ENCODE results near the gene VDR. TPM values are rescaled to one million over a fixed set of nuclear protein-coding genes. Genes with fewer than 3 reads are reported as not detected.

The VDR gene
- total RNA-seq, 2 donors from 2014 or later: 1.3 to 3.1 TPM

GRCh38 chr12:47841501-47841900, 63.3 kb downstream of the VDR start:
- no peak for DNase-seq
- peaks cover 8% of the 10 kb centered on the region for H3K4me1 ChIP-seq
- TF ChIP-seq POLR2A (IDR thresholded peaks at IDR 0.05): no peak
- TF ChIP-seq CTCF (IDR thresholded peaks at IDR 0.05): no peak
- H3K27me3 ChIP-seq: no peaks in the 10 kb centered on the region
- intact Hi-C loops (cut with DNase I): loop anchor here (5.0 kb wide), 1 partner anchor 44 kb away; no protein-coding TSS in a partner anchor
- WGBS, 2 donors: 36 to 38% methylated on average over 2 of the region's 2 CpGs
- H3K9me3 ChIP-seq: no peaks in the 10 kb centered on the region
- no peaks in the 10 kb centered on the region for H3K36me3 ChIP-seq (replicated peaks in 1 of 2; ENCODE audit: insufficient read depth in 1 of 2, low read depth in 2 of 2)
- H3K27ac ChIP-seq: no peak overlapping the region
- no peak overlapping the region for H3K4me3 ChIP-seq
- ATAC-seq: no peak

GRCh38 chr12:47840571-47840970, 64.2 kb downstream of the VDR start:
- Histone ChIP-seq H3K36me3 (replicated peaks in 1 of 2; ENCODE audit: insufficient read depth in 1 of 2, low read depth in 2 of 2) (no peaks in the 10 kb centered on the region), H3K4me1 (peaks cover 8% of the 10 kb centered on the region), H3K9me3 (no peaks in the 10 kb centered on the region), H3K4me3 (no peak overlapping the region), H3K27me3 (no peaks in the 10 kb centered on the region), H3K27ac (no peak overlapping the region)
- intact Hi-C loops (cut with DNase I): loop anchor here (5.0 kb wide), 1 partner anchor 43 kb away; no protein-coding TSS in a partner anchor
- TF ChIP-seq POLR2A (IDR thresholded peaks at IDR 0.05): no peak
- no peak for TF ChIP-seq CTCF (IDR thresholded peaks at IDR 0.05)
- WGBS, 2 donors: 86 to 90% methylated on average over 1 of the region's 1 CpG
- DNase-seq (no peak), ATAC-seq (no peak)

- Histone ChIP-seq H3K36me3 (replicated peaks in 1 of 2; ENCODE audit: insufficient read depth in 1 of 2, low read depth in 2 of 2) (no peaks in the 10 kb centered on the region), H3K27me3 (no peaks in the 10 kb centered on the region), H3K4me3 (no peak overlapping the region), H3K27ac (no peak overlapping the region), H3K4me1 (peaks cover 8% of the 10 kb centered on the region), H3K9me3 (no peaks in the 10 kb centered on the region)
- WGBS, 2 donors: 60 to 76% methylated on average over 8 of the region's 8 CpGs
- ATAC-seq (no peak), DNase-seq (no peak)
- intact Hi-C loops (cut with DNase I): loop anchor here (5.0 kb wide), 1 partner anchor 57 kb away; no protein-coding TSS in a partner anchor
- TF ChIP-seq CTCF (IDR thresholded peaks at IDR 0.05) (no peak), POLR2A (IDR thresholded peaks at IDR 0.05) (no peak)
These were observed 65.4 kb downstream of the VDR start for GRCh38 chr12:47839214-47839876.

GRCh38 chr12:47838286-47838931, 66.4 kb downstream of the VDR start:
- WGBS, 2 donors: 24 to 33% methylated on average over 4 to 10 of the region's 10 CpGs
- H3K27ac ChIP-seq: no peak overlapping the region

More at GRCh38 chr12:47838286-47838931, 66.4 kb downstream of the VDR start:
- H3K4me3 ChIP-seq: no peak overlapping the region
- H3K36me3 ChIP-seq (replicated peaks in 1 of 2; ENCODE audit: insufficient read depth in 1 of 2, low read depth in 2 of 2): no peaks in the 10 kb centered on the region
- DNase-seq (peak in 3 of 4 donors; percentile 28 to 45 (median 44)), ATAC-seq (peak; percentile 51)
- no peaks in the 10 kb centered on the region for H3K27me3 ChIP-seq
- intact Hi-C loops (cut with DNase I): loop anchor here (5.0 kb wide), 1 partner anchor 56 kb away; no protein-coding TSS in a partner anchor
- peaks cover 8% of the 10 kb centered on the region for H3K4me1 ChIP-seq
- TF ChIP-seq POLR2A (IDR thresholded peaks at IDR 0.05) (no peak), CTCF (IDR thresholded peaks at IDR 0.05) (peak; percentile 21 to 45 (median 33))
- H3K9me3 ChIP-seq: no peaks in the 10 kb centered on the region
